Endothelial cell (in vitro differentiated cells): ENCODE results near the gene PPIL6. TPM values are rescaled to one million over a fixed set of nuclear protein-coding genes. Genes with fewer than 3 reads are reported as not detected.

Experiments used
- DNase-seq: peaks from one replicate; pipeline ENCODE4 v3.0.0; 2021; ENCODE audit warnings: low spot score
- H3K27ac Mint-ChIP-seq: one replicate; pipeline ENCODE4 v1.8.0; 2021; ENCODE audit warnings: mixed read lengths, inconsistent platforms; ENCODE audit not compliant: unreplicated experiment
- H3K27me3 Mint-ChIP-seq: one replicate; pipeline ENCODE4 v1.8.0; 2021; ENCODE audit warnings: mild to moderate bottlenecking, moderate library complexity, mixed read lengths, inconsistent platforms; ENCODE audit not compliant: unreplicated experiment
- H3K36me3 Mint-ChIP-seq: one replicate; pipeline ENCODE4 v1.8.0; 2021; ENCODE audit warnings: mild to moderate bottlenecking, low read depth, mixed read lengths, inconsistent platforms; ENCODE audit not compliant: unreplicated experiment
- H3K4me1 Mint-ChIP-seq: one replicate; pipeline ENCODE4 v1.8.0; 2021; ENCODE audit warnings: mild to moderate bottlenecking, mixed read lengths, inconsistent platforms; ENCODE audit not compliant: unreplicated experiment
- H3K4me3 Mint-ChIP-seq: one replicate; pipeline ENCODE4 v1.8.0; 2021; ENCODE audit warnings: mild to moderate bottlenecking, mixed read lengths, inconsistent platforms; ENCODE audit not compliant: unreplicated experiment
- H3K9me3 Mint-ChIP-seq: one replicate; pipeline ENCODE4 v1.8.0; 2021; ENCODE audit warnings: mixed read lengths, inconsistent platforms; ENCODE audit not compliant: unreplicated experiment
- total RNA-seq: library from RNA; stranded (reverse); fragmentation: NEBNext Ultra II Directional; extraction: Animal tissue kit (Norgen Biotek cat#: 25700); gene quantifications from one replicate; pipeline ENCODE4 v1.2.1, GENCODE V29; 2021; ENCODE audit not compliant: unreplicated experiment
- TF ChIP-seq, protein P1 (sequence below): fragments of 200-600 bp; sonication (generic); IDR thresholded peaks from one replicate; pipeline ENCODE4 v1.5.0; 2021; ENCODE audit warnings: antibody characterized with exemption; ENCODE audit not compliant: unreplicated experiment

The PPIL6 gene
- total RNA-seq, 1 donor from 2014 or later, result 0.95 TPM

DNA sequence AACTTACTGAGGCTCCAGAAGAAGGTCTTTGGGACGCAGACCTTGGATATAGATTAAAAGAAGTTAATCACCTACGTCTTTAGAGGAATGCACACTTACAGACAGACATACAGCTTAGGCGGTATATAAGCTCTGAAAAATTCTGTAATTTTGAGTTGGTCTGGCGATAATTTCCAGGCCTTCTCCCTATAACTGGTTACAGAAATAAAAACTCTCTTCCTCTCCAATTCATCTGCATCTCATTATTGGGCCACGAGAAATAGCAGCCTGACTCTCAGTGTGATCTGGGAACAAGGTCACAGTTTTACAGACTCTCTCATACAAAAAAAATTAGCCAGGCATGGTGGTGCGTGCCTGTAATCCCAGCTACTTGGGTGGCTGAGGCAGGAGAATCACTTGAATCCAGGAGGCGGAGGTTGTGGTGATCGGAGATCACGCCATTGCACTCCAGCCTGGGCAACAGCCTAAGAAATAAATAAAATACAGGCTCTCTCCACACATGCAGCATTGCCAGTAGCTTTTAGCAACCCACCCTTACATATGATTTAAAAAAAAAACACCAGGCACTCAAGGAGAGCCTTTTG lies 37.9 kb upstream of the PPIL6 start:
- H3K27ac Mint-ChIP-seq, result no peak overlapping the region
- peaks cover 3% of the 10 kb centered on the region for H3K27me3 Mint-ChIP-seq
- TF ChIP-seq, protein P1, sequence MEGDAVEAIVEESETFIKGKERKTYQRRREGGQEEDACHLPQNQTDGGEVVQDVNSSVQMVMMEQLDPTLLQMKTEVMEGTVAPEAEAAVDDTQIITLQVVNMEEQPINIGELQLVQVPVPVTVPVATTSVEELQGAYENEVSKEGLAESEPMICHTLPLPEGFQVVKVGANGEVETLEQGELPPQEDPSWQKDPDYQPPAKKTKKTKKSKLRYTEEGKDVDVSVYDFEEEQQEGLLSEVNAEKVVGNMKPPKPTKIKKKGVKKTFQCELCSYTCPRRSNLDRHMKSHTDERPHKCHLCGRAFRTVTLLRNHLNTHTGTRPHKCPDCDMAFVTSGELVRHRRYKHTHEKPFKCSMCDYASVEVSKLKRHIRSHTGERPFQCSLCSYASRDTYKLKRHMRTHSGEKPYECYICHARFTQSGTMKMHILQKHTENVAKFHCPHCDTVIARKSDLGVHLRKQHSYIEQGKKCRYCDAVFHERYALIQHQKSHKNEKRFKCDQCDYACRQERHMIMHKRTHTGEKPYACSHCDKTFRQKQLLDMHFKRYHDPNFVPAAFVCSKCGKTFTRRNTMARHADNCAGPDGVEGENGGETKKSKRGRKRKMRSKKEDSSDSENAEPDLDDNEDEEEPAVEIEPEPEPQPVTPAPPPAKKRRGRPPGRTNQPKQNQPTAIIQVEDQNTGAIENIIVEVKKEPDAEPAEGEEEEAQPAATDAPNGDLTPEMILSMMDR, result no peak
- H3K36me3 Mint-ChIP-seq, result peaks cover 10% of the 10 kb centered on the region
- H3K9me3 Mint-ChIP-seq, result no peaks in the 10 kb centered on the region
- peaks cover 4% of the 10 kb centered on the region for H3K4me1 Mint-ChIP-seq
- no peak overlapping the region for H3K4me3 Mint-ChIP-seq
- DNase-seq, result no peak

DNA sequence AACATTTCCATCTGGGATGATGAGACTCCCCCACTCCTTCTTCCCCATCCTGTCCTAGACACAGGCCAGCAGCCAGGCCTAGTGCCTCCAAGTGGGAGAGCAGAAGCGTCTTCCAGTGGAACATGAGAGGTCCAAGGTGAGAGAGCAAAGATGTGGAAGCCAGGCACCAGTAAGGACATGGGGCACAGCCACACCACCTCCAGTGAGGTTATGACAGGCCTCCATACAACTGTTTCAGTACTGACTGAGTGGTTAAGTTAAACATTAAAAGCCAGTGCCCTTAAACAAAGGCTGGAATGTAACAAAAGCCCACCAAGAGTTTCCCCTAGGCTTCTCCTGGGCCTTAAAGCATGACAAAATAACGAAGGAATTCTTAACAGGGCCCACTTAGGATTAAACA lies 37.3 kb upstream of the PPIL6 start:
- Mint-ChIP-seq H3K4me1 (peaks cover 4% of the 10 kb centered on the region), H3K4me3 (no peak overlapping the region), H3K27me3 (peaks cover 5% of the 10 kb centered on the region), H3K27ac (no peak overlapping the region), H3K36me3 (peaks cover 14% of the 10 kb centered on the region), H3K9me3 (no peaks in the 10 kb centered on the region)
- TF ChIP-seq, protein P1, result no peak
- no peak for DNase-seq

DNA sequence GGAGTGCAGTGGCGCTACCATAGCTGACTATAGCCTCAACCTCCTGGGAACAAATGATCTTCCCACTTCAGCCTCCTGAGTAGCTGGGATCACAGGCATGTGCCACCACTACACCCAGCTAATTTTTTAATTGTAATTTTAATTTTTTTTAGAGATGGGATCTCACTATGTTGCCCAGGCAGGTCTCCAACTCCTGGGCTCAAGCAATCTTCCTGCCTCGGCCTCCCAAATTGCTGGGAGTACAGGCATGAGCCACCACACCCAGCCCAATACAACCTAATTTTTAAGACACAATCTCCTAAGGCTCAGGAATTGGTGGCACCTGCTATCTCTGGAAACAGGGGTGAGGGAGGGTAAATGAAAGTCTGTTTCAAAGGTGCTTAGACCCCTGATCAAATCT lies 36.8 kb upstream of the PPIL6 start:
- TF ChIP-seq, protein P1, result no peak
- peaks cover 4% of the 10 kb centered on the region for H3K27me3 Mint-ChIP-seq
- DNase-seq, result no peak
- H3K9me3 Mint-ChIP-seq, result no peaks in the 10 kb centered on the region
- H3K27ac Mint-ChIP-seq, result no peak overlapping the region
- H3K4me3 Mint-ChIP-seq, result no peak overlapping the region
- peaks cover 16% of the 10 kb centered on the region for H3K36me3 Mint-ChIP-seq
- peaks cover 2% of the 10 kb centered on the region for H3K4me1 Mint-ChIP-seq

DNA sequence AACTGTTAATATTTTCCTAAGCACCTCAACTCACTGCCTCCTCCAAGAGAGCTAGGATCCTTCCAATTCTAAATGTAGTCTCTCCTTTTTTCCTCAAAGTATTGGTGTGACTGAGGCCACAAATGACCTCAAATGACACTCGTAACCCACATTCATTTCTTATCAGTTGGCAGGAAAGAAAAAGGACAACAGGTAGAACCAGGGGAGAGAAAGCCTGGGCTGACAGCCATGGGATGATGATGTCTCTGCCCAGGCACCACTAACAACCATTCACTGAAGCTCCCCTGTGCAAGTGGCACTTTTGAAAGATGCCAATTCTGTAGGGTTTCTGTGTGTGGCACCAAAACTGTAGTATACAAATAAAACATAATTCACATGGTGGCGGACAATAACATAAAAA lies 35.2 kb upstream of the PPIL6 start:
- Mint-ChIP-seq H3K27ac (no peak overlapping the region), H3K36me3 (peaks cover 28% of the 10 kb centered on the region), H3K4me1 (no peaks in the 10 kb centered on the region), H3K27me3 (peaks cover 4% of the 10 kb centered on the region), H3K9me3 (no peaks in the 10 kb centered on the region), H3K4me3 (no peak overlapping the region)
- no peak for DNase-seq
- TF ChIP-seq, protein P1, result no peak

DNA sequence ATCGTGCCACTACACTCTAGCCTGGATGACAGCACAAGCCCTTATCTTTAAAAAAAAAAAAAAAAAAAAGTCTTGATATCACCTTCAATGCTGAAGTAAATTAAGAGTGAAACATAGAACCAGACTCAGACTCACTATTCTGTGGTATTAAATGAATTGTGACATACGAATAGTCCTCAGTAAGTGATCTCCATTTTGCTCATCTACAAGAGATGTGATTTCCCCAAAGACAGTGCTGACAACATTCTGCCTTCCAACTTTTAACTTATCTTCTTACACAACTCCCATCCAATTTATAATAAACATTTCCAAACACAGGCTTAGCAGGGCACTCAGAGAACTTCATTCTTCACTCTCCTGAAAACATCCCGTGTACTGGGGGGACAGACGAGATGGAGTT lies 34.6 kb upstream of the PPIL6 start:
- Mint-ChIP-seq H3K36me3 (peaks cover 29% of the 10 kb centered on the region), H3K9me3 (no peaks in the 10 kb centered on the region), H3K4me3 (no peak overlapping the region), H3K27ac (no peak overlapping the region), H3K27me3 (peaks cover 4% of the 10 kb centered on the region), H3K4me1 (no peaks in the 10 kb centered on the region)
- no peak for DNase-seq
- TF ChIP-seq, protein P1, result no peak
